HepG2 (cell line): ENCODE results near the gene ATG2A. TPM values are rescaled to one million over a fixed set of nuclear protein-coding genes. Genes with fewer than 3 reads are reported as not detected.

Source experiments
- ETV5 ChIP-seq: IDR thresholded peaks from 2 replicates; pipeline ENCODE4 v1.6.1; 2018; ENCODE audit warnings: missing biosample characterization, missing genetic modification reagents, inconsistent platforms, borderline replicate concordance
- HNF4A ChIP-seq: sonication (generic); formaldehyde crosslinking; IDR thresholded peaks from 2 replicates; pipeline ENCODE4 v1.4.0; 2020; ENCODE audit warnings: missing genetic modification reagents
- HNRNPK ChIP-seq: fragments of 200-400 bp; formaldehyde crosslinking; IDR thresholded peaks from 2 replicates; pipeline ENCODE4 v1.6.1; 2018; ENCODE audit warnings: low read length, low read depth, moderate library complexity, mild to moderate bottlenecking; ENCODE audit not compliant: poor library complexity, severe bottlenecking
- MAFG ChIP-seq: sonication (generic); formaldehyde crosslinking; IDR thresholded peaks from 2 replicates; pipeline ENCODE4 v1.5.1; 2020; ENCODE audit warnings: mild to moderate bottlenecking, missing genetic modification reagents
- MED1 ChIP-seq: sonication (generic); formaldehyde crosslinking; IDR thresholded peaks from 2 replicates; pipeline ENCODE4 v1.4.0; 2020; ENCODE audit warnings: missing genetic modification reagents
- SUZ12 ChIP-seq: fragments of 150-350 bp; IDR thresholded peaks from 2 replicates; pipeline ENCODE4 v1.6.1; 2014; ENCODE audit warnings: low read depth, low read length
- ZNF543 ChIP-seq: sonication (generic); formaldehyde crosslinking; IDR thresholded peaks from 2 replicates; pipeline ENCODE4 v1.4.0; 2020; ENCODE audit warnings: mild to moderate bottlenecking, missing genetic modification reagents
- polyA plus RNA-seq, 8 experiments: library from polyadenylated mRNA; depleted of rRNA in 3 of 8; stranded (reverse) in 7 of 8; unstranded in 1 of 8; fragments of >200 nt; fragmentation: Illumina TruSeq in 4 of 8; extraction: Trizol in 4 of 8; gene quantifications; 2 replicates each; pipeline versions ENCODE4 v1.2.1 to v1.2.3, GENCODE V29; 2011 to 2016; ENCODE audit warnings: low read depth in 4 of 8, missing spikeins in 1 of 8, mixed read lengths in 1 of 8; ENCODE audit not compliant: insufficient read depth in 1 of 8
- total RNA-seq, 5 experiments: library from RNA; depleted of rRNA; stranded (reverse); fragments of >200 nt; fragmentation: Illumina TruSeq; extraction: Trizol; gene quantifications; 2 replicates each; pipeline ENCODE4 v1.2.3, GENCODE V29; 2016; ENCODE audit warnings: low read depth in 1 of 5
- TF ChIP-seq, protein P1 (sequence below): sonication (generic); formaldehyde crosslinking; IDR thresholded peaks from 2 replicates; pipeline ENCODE4; 2020; ENCODE audit warnings: missing genetic modification reagents, mild to moderate bottlenecking, borderline replicate concordance
- TF ChIP-seq, protein P2 (sequence below): sonication (generic); formaldehyde crosslinking; IDR thresholded peaks from 2 replicates; pipeline ENCODE4 v1.5.1; 2020; ENCODE audit warnings: missing genetic modification reagents, mild to moderate bottlenecking, borderline replicate concordance
- TF ChIP-seq, protein P3 (sequence below): sonication (generic); formaldehyde crosslinking; IDR thresholded peaks from 2 replicates; pipeline ENCODE4 v1.4.0; 2020; ENCODE audit warnings: missing genetic modification reagents
- TF ChIP-seq, protein P4 (sequence below): sonication (generic); formaldehyde crosslinking; IDR thresholded peaks from 2 replicates; pipeline ENCODE4 v1.5.0; 2020; ENCODE audit warnings: missing genetic modification reagents
- TF ChIP-seq, protein P5 (sequence below): sonication (generic); formaldehyde crosslinking; IDR thresholded peaks from 2 replicates; pipeline ENCODE4 v1.4.0; 2020; ENCODE audit warnings: missing genetic modification reagents, borderline replicate concordance
- TF ChIP-seq, protein P6 (sequence below): sonication (generic); formaldehyde crosslinking; IDR thresholded peaks from 2 replicates; pipeline ENCODE4 v1.4.0; 2020; ENCODE audit warnings: missing genetic modification reagents

The ATG2A gene
- total and polyA plus RNA-seq, 2 of the 13 experiments (the other 11 are each of a cell fraction or from before 2014, with no cell fraction given): 6.7 to 8.0 TPM

DNA sequence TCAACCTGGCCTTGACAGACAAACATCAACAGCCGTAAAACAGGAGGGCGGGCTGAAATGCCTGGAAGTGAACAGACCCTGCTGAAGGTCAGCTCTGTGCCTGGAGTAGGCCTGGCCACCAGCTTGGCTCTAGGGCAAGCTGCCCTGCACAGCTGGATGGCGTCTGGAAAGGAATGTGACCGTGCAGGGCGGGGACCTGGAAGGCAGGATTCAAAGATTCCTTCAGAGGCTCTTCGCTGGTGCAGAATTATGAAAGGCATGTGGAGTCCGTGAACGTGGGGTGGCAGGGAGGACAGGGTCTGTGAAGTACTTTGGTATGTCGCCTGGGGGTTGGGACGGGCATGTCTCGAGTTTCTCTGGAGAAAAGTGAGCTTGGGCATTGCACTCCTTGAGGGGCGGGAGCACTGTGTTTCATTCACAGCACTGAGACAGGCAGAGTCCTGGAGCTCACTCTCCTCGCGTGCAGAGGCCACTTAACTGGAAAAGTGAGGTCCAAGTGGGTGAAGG is 40.1 kb downstream of the ATG2A start (continued):
- TF ChIP-seq, protein P1, sequence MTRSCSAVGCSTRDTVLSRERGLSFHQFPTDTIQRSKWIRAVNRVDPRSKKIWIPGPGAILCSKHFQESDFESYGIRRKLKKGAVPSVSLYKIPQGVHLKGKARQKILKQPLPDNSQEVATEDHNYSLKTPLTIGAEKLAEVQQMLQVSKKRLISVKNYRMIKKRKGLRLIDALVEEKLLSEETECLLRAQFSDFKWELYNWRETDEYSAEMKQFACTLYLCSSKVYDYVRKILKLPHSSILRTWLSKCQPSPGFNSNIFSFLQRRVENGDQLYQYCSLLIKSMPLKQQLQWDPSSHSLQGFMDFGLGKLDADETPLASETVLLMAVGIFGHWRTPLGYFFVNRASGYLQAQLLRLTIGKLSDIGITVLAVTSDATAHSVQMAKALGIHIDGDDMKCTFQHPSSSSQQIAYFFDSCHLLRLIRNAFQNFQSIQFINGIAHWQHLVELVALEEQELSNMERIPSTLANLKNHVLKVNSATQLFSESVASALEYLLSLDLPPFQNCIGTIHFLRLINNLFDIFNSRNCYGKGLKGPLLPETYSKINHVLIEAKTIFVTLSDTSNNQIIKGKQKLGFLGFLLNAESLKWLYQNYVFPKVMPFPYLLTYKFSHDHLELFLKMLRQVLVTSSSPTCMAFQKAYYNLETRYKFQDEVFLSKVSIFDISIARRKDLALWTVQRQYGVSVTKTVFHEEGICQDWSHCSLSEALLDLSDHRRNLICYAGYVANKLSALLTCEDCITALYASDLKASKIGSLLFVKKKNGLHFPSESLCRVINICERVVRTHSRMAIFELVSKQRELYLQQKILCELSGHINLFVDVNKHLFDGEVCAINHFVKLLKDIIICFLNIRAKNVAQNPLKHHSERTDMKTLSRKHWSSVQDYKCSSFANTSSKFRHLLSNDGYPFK (CRISPR knock-in tag): no peak
- TF ChIP-seq SUZ12 (no peak), MED1 (CRISPR knock-in tag) (0 out of 2 replicates have a peak, but pooled peaks have one; percentile 15), HNF4A (CRISPR knock-in tag) (peak; percentile 27; the same call in 1 of the 2 replicates), ETV5 (CRISPR knock-in tag) (no peak), MAFG (CRISPR knock-in tag) (no peak), ZNF543 (CRISPR knock-in tag) (no peak), HNRNPK (no peak)
- TF ChIP-seq, protein P2, sequence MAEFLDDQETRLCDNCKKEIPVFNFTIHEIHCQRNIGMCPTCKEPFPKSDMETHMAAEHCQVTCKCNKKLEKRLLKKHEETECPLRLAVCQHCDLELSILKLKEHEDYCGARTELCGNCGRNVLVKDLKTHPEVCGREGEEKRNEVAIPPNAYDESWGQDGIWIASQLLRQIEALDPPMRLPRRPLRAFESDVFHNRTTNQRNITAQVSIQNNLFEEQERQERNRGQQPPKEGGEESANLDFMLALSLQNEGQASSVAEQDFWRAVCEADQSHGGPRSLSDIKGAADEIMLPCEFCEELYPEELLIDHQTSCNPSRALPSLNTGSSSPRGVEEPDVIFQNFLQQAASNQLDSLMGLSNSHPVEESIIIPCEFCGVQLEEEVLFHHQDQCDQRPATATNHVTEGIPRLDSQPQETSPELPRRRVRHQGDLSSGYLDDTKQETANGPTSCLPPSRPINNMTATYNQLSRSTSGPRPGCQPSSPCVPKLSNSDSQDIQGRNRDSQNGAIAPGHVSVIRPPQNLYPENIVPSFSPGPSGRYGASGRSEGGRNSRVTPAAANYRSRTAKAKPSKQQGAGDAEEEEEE: no peak
- TF ChIP-seq, protein P3, sequence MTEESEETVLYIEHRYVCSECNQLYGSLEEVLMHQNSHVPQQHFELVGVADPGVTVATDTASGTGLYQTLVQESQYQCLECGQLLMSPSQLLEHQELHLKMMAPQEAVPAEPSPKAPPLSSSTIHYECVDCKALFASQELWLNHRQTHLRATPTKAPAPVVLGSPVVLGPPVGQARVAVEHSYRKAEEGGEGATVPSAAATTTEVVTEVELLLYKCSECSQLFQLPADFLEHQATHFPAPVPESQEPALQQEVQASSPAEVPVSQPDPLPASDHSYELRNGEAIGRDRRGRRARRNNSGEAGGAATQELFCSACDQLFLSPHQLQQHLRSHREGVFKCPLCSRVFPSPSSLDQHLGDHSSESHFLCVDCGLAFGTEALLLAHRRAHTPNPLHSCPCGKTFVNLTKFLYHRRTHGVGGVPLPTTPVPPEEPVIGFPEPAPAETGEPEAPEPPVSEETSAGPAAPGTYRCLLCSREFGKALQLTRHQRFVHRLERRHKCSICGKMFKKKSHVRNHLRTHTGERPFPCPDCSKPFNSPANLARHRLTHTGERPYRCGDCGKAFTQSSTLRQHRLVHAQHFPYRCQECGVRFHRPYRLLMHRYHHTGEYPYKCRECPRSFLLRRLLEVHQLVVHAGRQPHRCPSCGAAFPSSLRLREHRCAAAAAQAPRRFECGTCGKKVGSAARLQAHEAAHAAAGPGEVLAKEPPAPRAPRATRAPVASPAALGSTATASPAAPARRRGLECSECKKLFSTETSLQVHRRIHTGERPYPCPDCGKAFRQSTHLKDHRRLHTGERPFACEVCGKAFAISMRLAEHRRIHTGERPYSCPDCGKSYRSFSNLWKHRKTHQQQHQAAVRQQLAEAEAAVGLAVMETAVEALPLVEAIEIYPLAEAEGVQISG (CRISPR knock-in tag): 0 out of 2 replicates have a peak, but pooled peaks have one; percentile 19
- TF ChIP-seq, protein P4, sequence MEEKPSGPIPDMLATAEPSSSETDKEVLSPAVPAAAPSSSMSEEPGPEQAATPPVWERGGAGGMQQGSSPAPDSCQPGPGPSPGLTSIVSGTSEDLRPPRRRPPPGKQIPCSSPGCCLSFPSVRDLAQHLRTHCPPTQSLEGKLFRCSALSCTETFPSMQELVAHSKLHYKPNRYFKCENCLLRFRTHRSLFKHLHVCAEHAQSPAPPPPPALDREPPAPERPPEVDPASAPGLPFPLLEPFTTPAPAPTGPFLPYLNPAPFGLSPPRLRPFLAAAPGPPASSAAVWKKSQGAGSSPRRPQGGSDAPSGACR (CRISPR knock-in tag): no peak
- TF ChIP-seq, protein P5, sequence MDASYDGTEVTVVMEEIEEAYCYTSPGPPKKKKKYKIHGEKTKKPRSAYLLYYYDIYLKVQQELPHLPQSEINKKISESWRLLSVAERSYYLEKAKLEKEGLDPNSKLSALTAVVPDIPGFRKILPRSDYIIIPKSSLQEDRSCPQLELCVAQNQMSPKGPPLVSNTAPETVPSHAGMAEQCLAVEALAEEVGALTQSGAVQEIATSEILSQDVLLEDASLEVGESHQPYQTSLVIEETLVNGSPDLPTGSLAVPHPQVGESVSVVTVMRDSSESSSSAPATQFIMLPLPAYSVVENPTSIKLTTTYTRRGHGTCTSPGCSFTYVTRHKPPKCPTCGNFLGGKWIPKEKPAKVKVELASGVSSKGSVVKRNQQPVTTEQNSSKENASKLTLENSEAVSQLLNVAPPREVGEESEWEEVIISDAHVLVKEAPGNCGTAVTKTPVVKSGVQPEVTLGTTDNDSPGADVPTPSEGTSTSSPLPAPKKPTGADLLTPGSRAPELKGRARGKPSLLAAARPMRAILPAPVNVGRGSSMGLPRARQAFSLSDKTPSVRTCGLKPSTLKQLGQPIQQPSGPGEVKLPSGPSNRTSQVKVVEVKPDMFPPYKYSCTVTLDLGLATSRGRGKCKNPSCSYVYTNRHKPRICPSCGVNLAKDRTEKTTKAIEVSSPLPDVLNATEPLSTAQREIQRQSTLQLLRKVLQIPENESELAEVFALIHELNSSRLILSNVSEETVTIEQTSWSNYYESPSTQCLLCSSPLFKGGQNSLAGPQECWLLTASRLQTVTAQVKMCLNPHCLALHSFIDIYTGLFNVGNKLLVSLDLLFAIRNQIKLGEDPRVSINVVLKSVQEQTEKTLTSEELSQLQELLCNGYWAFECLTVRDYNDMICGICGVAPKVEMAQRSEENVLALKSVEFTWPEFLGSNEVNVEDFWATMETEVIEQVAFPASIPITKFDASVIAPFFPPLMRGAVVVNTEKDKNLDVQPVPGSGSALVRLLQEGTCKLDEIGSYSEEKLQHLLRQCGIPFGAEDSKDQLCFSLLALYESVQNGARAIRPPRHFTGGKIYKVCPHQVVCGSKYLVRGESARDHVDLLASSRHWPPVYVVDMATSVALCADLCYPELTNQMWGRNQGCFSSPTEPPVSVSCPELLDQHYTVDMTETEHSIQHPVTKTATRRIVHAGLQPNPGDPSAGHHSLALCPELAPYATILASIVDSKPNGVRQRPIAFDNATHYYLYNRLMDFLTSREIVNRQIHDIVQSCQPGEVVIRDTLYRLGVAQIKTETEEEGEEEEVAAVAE (CRISPR knock-in tag): no peak
- TF ChIP-seq, protein P6, sequence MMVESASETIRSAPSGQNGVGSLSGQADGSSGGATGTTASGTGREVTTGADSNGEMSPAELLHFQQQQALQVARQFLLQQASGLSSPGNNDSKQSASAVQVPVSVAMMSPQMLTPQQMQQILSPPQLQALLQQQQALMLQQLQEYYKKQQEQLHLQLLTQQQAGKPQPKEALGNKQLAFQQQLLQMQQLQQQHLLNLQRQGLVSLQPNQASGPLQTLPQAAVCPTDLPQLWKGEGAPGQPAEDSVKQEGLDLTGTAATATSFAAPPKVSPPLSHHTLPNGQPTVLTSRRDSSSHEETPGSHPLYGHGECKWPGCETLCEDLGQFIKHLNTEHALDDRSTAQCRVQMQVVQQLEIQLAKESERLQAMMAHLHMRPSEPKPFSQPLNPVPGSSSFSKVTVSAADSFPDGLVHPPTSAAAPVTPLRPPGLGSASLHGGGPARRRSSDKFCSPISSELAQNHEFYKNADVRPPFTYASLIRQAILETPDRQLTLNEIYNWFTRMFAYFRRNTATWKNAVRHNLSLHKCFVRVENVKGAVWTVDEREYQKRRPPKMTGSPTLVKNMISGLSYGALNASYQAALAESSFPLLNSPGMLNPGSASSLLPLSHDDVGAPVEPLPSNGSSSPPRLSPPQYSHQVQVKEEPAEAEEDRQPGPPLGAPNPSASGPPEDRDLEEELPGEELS (CRISPR knock-in tag): no peak
